Trophoblast cell (in vitro differentiated cells and primary cell): ENCODE measurements around the gene ZNF555. TPM values are rescaled to one million over a fixed set of nuclear protein-coding genes. Genes with fewer than 3 reads are reported as not detected.
"Not testable (repeated sequence)": the region's sequence is repeated elsewhere in the genome, so short reads cannot be mapped to it uniquely, and the experiment has no call there.

Source experiments
- DNase-seq, 2 donors: peaks; one replicate each; pipeline ENCODE4 v3.0.0-alpha.2; 2016
- H2AFZ ChIP-seq: 2 replicates; pipeline ENCODE4 v1.6.1; 2013; ENCODE audit warnings: low read length, moderate library complexity, mild to moderate bottlenecking; ENCODE audit not compliant: insufficient read depth, poor library complexity
- H2AK5ac ChIP-seq: 2 replicates; pipeline ENCODE4 v1.6.1; 2013; ENCODE audit warnings: mild to moderate bottlenecking, low read length
- H2BK120ac ChIP-seq: 2 replicates; pipeline ENCODE4 v1.6.1; 2013; ENCODE audit warnings: low read length, mild to moderate bottlenecking, moderate library complexity; ENCODE audit not compliant: insufficient read depth, poor library complexity
- H2BK12ac ChIP-seq: 2 replicates; pipeline ENCODE4 v1.6.1; 2013; ENCODE audit warnings: mild to moderate bottlenecking, low read length, moderate library complexity
- H2BK5ac ChIP-seq: 2 replicates; pipeline ENCODE4 v1.6.1; 2013; ENCODE audit warnings: low read length, low read depth, moderate library complexity, mild to moderate bottlenecking; ENCODE audit not compliant: poor library complexity
- H3K14ac ChIP-seq: 2 replicates; pipeline ENCODE4 v1.6.1; 2013; ENCODE audit warnings: mild to moderate bottlenecking, low read length
- H3K18ac ChIP-seq: 2 replicates; pipeline ENCODE4 v1.6.1; 2013; ENCODE audit warnings: mild to moderate bottlenecking, low read length
- H3K23ac ChIP-seq: 2 replicates; pipeline ENCODE4 v1.6.1; 2013; ENCODE audit warnings: low read length
- H3K27ac ChIP-seq: 2 replicates; pipeline ENCODE4 v1.5.1; 2013; ENCODE audit warnings: low read depth, mild to moderate bottlenecking, inconsistent platforms, low read length, moderate library complexity
- H3K27me3 ChIP-seq: 2 replicates; pipeline ENCODE4 v1.6.1; 2013; ENCODE audit warnings: inconsistent platforms, mild to moderate bottlenecking, low read length, moderate library complexity; ENCODE audit not compliant: insufficient read depth
- H3K36me3 ChIP-seq, 2 experiments: 1 replicate in 1 of 2; 2 replicates in 1 of 2; pipeline ENCODE4 v1.6.1; 2013; ENCODE audit warnings: low read length in 2 of 2, mild to moderate bottlenecking in 2 of 2, moderate library complexity in 1 of 2; ENCODE audit not compliant: insufficient read depth in 2 of 2, control insufficient read depth in 1 of 2
- H3K4ac ChIP-seq: 2 replicates; pipeline ENCODE4 v1.6.1; 2013; ENCODE audit warnings: low read depth, mild to moderate bottlenecking, low read length, moderate library complexity
- H3K4me1 ChIP-seq, 2 experiments: 1 replicate in 1 of 2; 2 replicates in 1 of 2; pipeline ENCODE4 v1.6.1; 2013; ENCODE audit warnings: low read length in 2 of 2, mild to moderate bottlenecking in 2 of 2, moderate library complexity in 1 of 2; ENCODE audit not compliant: insufficient read depth in 2 of 2, control insufficient read depth in 1 of 2
- H3K4me2 ChIP-seq: 2 replicates; pipeline ENCODE4 v1.6.1; 2013; ENCODE audit warnings: inconsistent platforms, mild to moderate bottlenecking, low read length, moderate library complexity
- H3K4me3 ChIP-seq: 2 replicates; pipeline ENCODE4 v1.5.1; 2013; ENCODE audit warnings: mild to moderate bottlenecking, low read depth, low read length, inconsistent platforms
- H3K79me1 ChIP-seq: one replicate; pipeline ENCODE4 v1.6.1; 2013; ENCODE audit warnings: low read length
- H3K79me2 ChIP-seq: 2 replicates; pipeline ENCODE4 v1.6.1; 2013; ENCODE audit warnings: low read length, mild to moderate bottlenecking; ENCODE audit not compliant: control insufficient read depth, insufficient read depth, poor library complexity
- H3K9ac ChIP-seq: 2 replicates; pipeline ENCODE4 v1.6.1; 2013; ENCODE audit warnings: mild to moderate bottlenecking, low read length
- H3K9me3 ChIP-seq: 2 replicates; pipeline ENCODE4 v1.6.1; 2013; ENCODE audit warnings: low read depth, mild to moderate bottlenecking, control low read depth, inconsistent platforms, low read length; ENCODE audit not compliant: insufficient read depth
- H4K12ac ChIP-seq: 2 replicates; pipeline ENCODE4 v1.6.1; 2013; ENCODE audit warnings: low read depth, mild to moderate bottlenecking, low read length, moderate library complexity
- H4K8ac ChIP-seq: 2 replicates; pipeline ENCODE4 v1.6.1; 2013; ENCODE audit warnings: low read depth, mild to moderate bottlenecking, low read length, moderate library complexity
- H4K91ac ChIP-seq: one replicate; pipeline ENCODE4 v1.6.1; 2013; ENCODE audit warnings: low read depth, mild to moderate bottlenecking, low read length, moderate library complexity
- WGBS: extraction: QIAGEN DNeasy Blood & Tissue Kit; methylation state at CpG from one replicate; pipeline ENCODE4 v1.1.7; 2013; ENCODE audit warnings: missing lambda C conversion rate; ENCODE audit not compliant: insufficient read length, insufficient coverage; ENCODE audit errors: extremely low coverage; 5-methylcytosine and 5-hydroxymethylcytosine counted together
- polyA plus RNA-seq: library from polyadenylated mRNA; stranded (reverse); fragments of 200-250 nt; gene quantifications from 2 replicates; pipeline ENCODE4 v1.2.3, GENCODE V29; 2013

Gene ZNF555
- 3.9 and 4.1 TPM in 2 replicates for polyA plus RNA-seq

- peaks cover 3 to 4% of the 10 kb centered on the region in 2 experiments for H3K4me1 ChIP-seq
- peak within 1 kb of the TSS; percentile 41 for H3K4ac ChIP-seq
- H4K12ac ChIP-seq, result peak within 1 kb of the TSS; percentile 91
- peaks cover 7% of the 10 kb centered on the region for H3K79me1 ChIP-seq
- H2BK12ac ChIP-seq, result no peak within 1 kb of the TSS
- H3K9ac ChIP-seq, result peak within 1 kb of the TSS; percentile 92
- peak within 1 kb of the TSS; percentile 84 for H3K4me2 ChIP-seq
- no peaks in the 10 kb centered on the region for H3K27me3 ChIP-seq
- peak within 1 kb of the TSS; percentile 39 for H2AK5ac ChIP-seq
- no peak within 1 kb of the TSS for H3K23ac ChIP-seq
- peak within 1 kb of the TSS; percentile 81 for H3K14ac ChIP-seq
- H3K4me3 ChIP-seq, result peak within 1 kb of the TSS; percentile 98
- peaks cover 9% of the 10 kb centered on the region for H3K79me2 ChIP-seq
- peak within 1 kb of the TSS; percentile 90 for H2BK5ac ChIP-seq
- peak within 1 kb of the TSS; percentile 91 for H2AFZ ChIP-seq
- DNase-seq, result peak; percentile 100
- no CpG with 5 or more reads among the region's 106 CpGs for WGBS
- peak within 1 kb of the TSS; percentile 93 for H3K18ac ChIP-seq
- H4K8ac ChIP-seq, result peak within 1 kb of the TSS; percentile 96
- H2BK120ac ChIP-seq, result peak within 1 kb of the TSS; percentile 44
- H3K9me3 ChIP-seq, result peaks cover 10% of the 10 kb centered on the region
- peak within 1 kb of the TSS; percentile 88 for H4K91ac ChIP-seq
- peak within 1 kb of the TSS; percentile 63 for H3K27ac ChIP-seq
- H3K36me3 ChIP-seq, result peaks cover 2 to 3% of the 10 kb centered on the region in 2 experiments
Measured at GRCh38 chr19:2840794-2841791, at the start of gene ZNF555. Gene ZNF555, plus strand, starts transcription at chr19:2841475. Its CDS starts 98 bp downstream, at chr19:2841573.

GRCh38 chr19:2791876-2792275, 49.4 kb upstream of the ZNF555 start:
- no peaks in the 10 kb centered on the region for H3K4me1 ChIP-seq
- H4K91ac ChIP-seq, result no peak overlapping the region
- no peaks in the 10 kb centered on the region for H3K27me3 ChIP-seq
- DNase-seq, result no peak
- peaks cover 64 to 74% of the 10 kb centered on the region in 2 experiments for H3K36me3 ChIP-seq
- no peak overlapping the region for H2AFZ ChIP-seq
- H2BK5ac ChIP-seq, result no peak overlapping the region
- H4K12ac ChIP-seq, result no peak overlapping the region
- no peak overlapping the region for H3K4me2 ChIP-seq
- no peak overlapping the region for H3K4me3 ChIP-seq
- H3K79me1 ChIP-seq, result no peaks in the 10 kb centered on the region
- peaks cover 3% of the 10 kb centered on the region for H3K9me3 ChIP-seq
- H2AK5ac ChIP-seq, result no peak overlapping the region
- H4K8ac ChIP-seq, result no peak overlapping the region
- H3K27ac ChIP-seq, result no peak overlapping the region
- no peak overlapping the region for H2BK120ac ChIP-seq
- no CpG with 5 or more reads among the region's 16 CpGs for WGBS
- H3K4ac ChIP-seq, result no peak overlapping the region
- no peak overlapping the region for H2BK12ac ChIP-seq
- no peak overlapping the region for H3K23ac ChIP-seq
- H3K18ac ChIP-seq, result no peak overlapping the region
- no peak overlapping the region for H3K9ac ChIP-seq
- H3K79me2 ChIP-seq, result no peaks in the 10 kb centered on the region
- H3K14ac ChIP-seq, result no peak overlapping the region

GRCh38 chr19:2792666-2793065, 48.6 kb upstream of the ZNF555 start:
- WGBS, result no CpG with 5 or more reads among the region's 10 CpGs
- H4K91ac ChIP-seq, H3K9me3 ChIP-seq: not testable (repeated sequence)

GRCh38 chr19:2793126-2793525, 48.1 kb upstream of the ZNF555 start:
- Histone ChIP-seq H3K27me3 (no peaks in the 10 kb centered on the region), H3K79me1 (no peaks in the 10 kb centered on the region), H2BK12ac (no peak overlapping the region), H3K9ac (no peak overlapping the region), H3K14ac (no peak overlapping the region), H3K4me1 (peaks cover 0 to under 1% of the 10 kb centered on the region in 2 experiments), H4K8ac (no peak overlapping the region), H3K79me2 (no peaks in the 10 kb centered on the region), H2BK5ac (no peak overlapping the region), H3K18ac (no peak overlapping the region), H3K23ac (no peak overlapping the region), H3K9me3 (peaks cover 3% of the 10 kb centered on the region), H4K91ac (no peak overlapping the region), H3K27ac (no peak overlapping the region), H2AFZ (no peak overlapping the region), H3K4me3 (no peak overlapping the region), H3K4me2 (no peak overlapping the region), H3K4ac (no peak overlapping the region), H2BK120ac (no peak overlapping the region), H2AK5ac (no peak overlapping the region), H4K12ac (no peak overlapping the region), H3K36me3 (peaks cover 69 to 80% of the 10 kb centered on the region in 2 experiments)
- DNase-seq, result no peak
- no CpG with 5 or more reads among the region's 7 CpGs for WGBS

More at GRCh38 chr19:2792666-2793065, 48.6 kb upstream of the ZNF555 start:
- not testable (repeated sequence) for H3K4me1 ChIP-seq, H3K27me3 ChIP-seq, H2AK5ac ChIP-seq, DNase-seq, H3K14ac ChIP-seq, H2AFZ ChIP-seq, H3K79me1 ChIP-seq, H2BK12ac ChIP-seq, H4K12ac ChIP-seq, H3K23ac ChIP-seq, H3K9ac ChIP-seq, H2BK120ac ChIP-seq, H4K8ac ChIP-seq, H3K27ac ChIP-seq, H3K4ac ChIP-seq, H3K18ac ChIP-seq, H3K4me2 ChIP-seq, H3K79me2 ChIP-seq, H3K4me3 ChIP-seq, H2BK5ac ChIP-seq
- peaks cover 69 to 79% of the 10 kb centered on the region in 2 experiments for H3K36me3 ChIP-seq
